Coronary artery (tissue), 2 donors: Measurements from ENCODE around the gene SLC2A14.
"Not testable (repeated sequence)": the region's sequence is repeated elsewhere in the genome, so short reads cannot be mapped to it uniquely, and the experiment has no call there.

Experiments used
- DNase-seq: peaks from one replicate; pipeline ENCODE4 v3.0.0-alpha.2; 2017; ENCODE audit warnings: low spot score
- H3K27ac ChIP-seq, 2 donors: fragments of 200-600 bp; sonication (generic); one replicate each; pipeline ENCODE4 v1.5.1; 2016 to 2019
- H3K4me3 ChIP-seq: fragments of 200-600 bp; sonication (generic); 2 replicates; pipeline ENCODE4 v1.5.1; 2016; ENCODE audit warnings: mild to moderate bottlenecking, moderate library complexity
- CTCF ChIP-seq: fragments of 200-600 bp; sonication (generic); IDR thresholded peaks from one replicate; pipeline ENCODE4 v1.5.1; 2019; ENCODE audit warnings: antibody characterized with exemption

The SLC2A14 gene

GRCh38 chr12:7787574-7788293 lies 85.0 kb downstream of the SLC2A14 start:
- no peak for DNase-seq
- no peak overlapping the region for H3K27ac ChIP-seq
- no peak for TF ChIP-seq CTCF
- no peak overlapping the region for H3K4me3 ChIP-seq

DNA sequence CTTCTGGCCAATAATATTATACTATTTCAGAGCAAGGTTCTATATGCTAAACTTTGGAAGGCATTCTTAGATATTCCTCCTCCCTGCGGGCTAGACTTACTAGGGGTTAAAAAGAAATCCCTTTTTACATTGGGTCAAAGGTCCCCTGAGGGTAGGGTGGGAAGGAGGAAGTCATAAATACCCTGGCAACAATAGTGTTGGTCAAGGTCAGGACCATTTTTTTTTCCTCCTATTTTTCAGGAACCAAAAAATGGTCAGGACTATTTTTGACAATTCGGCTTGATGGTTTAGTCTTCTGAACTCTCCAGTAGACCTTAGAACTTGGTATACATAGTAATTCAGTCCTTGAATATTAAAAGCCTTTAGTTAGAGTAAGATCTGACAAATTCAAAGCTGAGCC lies 88.0 kb downstream of the SLC2A14 start:
- no peak for TF ChIP-seq CTCF
- no peak for DNase-seq
- Histone ChIP-seq H3K4me3 (no peak overlapping the region), H3K27ac (no peak overlapping the region)

- not testable (repeated sequence) for DNase-seq, H3K27ac ChIP-seq, H3K4me3 ChIP-seq
These were observed 89.3 kb downstream of the SLC2A14 start for GRCh38 chr12:7783433-7783832.

- H3K4me3 ChIP-seq = no peak overlapping the region
- DNase-seq = no peak
- TF ChIP-seq CTCF = no peak
- no peak overlapping the region for H3K27ac ChIP-seq
These were observed 90.7 kb downstream of the SLC2A14 start for GRCh38 chr12:7782055-7782454.

DNA sequence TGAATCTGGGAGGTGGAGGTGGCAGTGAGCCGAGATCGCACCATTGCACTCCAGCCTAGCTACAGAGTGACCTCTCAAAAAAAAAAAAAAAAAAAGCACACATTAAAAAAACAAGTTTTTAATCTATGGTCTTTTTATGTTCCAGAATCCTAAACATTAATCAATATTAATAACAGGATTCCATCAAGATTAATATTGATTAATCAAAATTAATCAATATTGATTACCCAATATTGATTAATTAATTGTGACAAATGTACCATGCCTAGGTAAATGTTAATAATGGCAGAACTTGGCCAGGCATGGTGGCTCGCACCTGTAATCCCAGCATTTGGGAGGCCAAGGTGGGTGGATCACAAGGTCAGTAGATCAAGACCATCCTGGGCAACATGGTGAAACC lies 91.4 kb downstream of the SLC2A14 start:
- Histone ChIP-seq H3K4me3 (no peak overlapping the region), H3K27ac (no peak overlapping the region)
- no peak for TF ChIP-seq CTCF
- DNase-seq = no peak

DNA sequence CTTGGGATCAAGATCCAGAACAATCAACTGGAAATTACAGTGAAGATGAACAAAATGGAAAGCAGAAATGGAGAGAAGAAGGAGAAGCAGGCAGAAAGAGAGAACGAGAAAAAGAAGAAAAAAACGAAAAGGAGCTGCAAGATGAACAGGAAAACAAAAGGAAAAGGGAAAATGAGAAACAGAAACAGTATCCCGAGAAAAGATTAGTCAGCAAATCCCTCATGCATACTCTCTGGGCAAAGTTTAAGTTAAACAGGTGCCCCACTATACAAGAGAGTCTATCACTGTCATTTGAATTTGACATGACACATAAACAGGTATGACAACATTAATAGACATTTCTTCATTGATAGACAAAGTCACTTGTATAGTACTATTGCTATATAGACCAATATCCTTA lies 102.7 kb downstream of the SLC2A14 start:
- H3K4me3 ChIP-seq = no peak overlapping the region
- no peak for DNase-seq
- H3K27ac ChIP-seq = no peak overlapping the region
- no peak for TF ChIP-seq CTCF
